ENCODE results near the gene C16orf92.
"Not testable (repeated sequence)": the region's sequence is repeated elsewhere in the genome, so short reads cannot be mapped to it uniquely, and the experiment has no call there.

Gene C16orf92

GRCh38 chr16:30012598-30012997 is 10.4 kb upstream of the C16orf92 start:
- H3K4me1 ChIP-seq (ENCODE audit: control insufficient read depth in 1 of 2, insufficient read depth in 2 of 2, low read length in 2 of 2), result peaks cover 4 to 11% of the 10 kb centered on the region in 2 donors
- not testable (repeated sequence) for H3K9ac ChIP-seq (ENCODE audit: low read depth in 1 of 2, low read length in 2 of 2); H3K27ac ChIP-seq (ENCODE audit: low read depth, low read length); H3K36me3 ChIP-seq (ENCODE audit: control insufficient read depth in 1 of 2, insufficient read depth in 2 of 2, low read length in 2 of 2); H3K4me3 ChIP-seq (ENCODE audit: low read depth in 1 of 2, low read length in 2 of 2); H3K9me3 ChIP-seq (ENCODE audit: control insufficient read depth in 1 of 2, low read length in 2 of 2)
- peaks cover 17 to 25% of the 10 kb centered on the region in 2 donors for H3K27me3 ChIP-seq (ENCODE audit: control insufficient read depth in 1 of 2, insufficient read depth in 2 of 2, low read length in 2 of 2)

GRCh38 chr16:30015450-30015849 is 7.5 kb upstream of the C16orf92 start:
- not testable (repeated sequence) for H3K4me3 ChIP-seq (ENCODE audit: low read depth in 1 of 2, low read length in 2 of 2); H3K36me3 ChIP-seq (ENCODE audit: control insufficient read depth in 1 of 2, insufficient read depth in 2 of 2, low read length in 2 of 2); H3K9me3 ChIP-seq (ENCODE audit: control insufficient read depth in 1 of 2, low read length in 2 of 2); H3K4me1 ChIP-seq (ENCODE audit: control insufficient read depth in 1 of 2, insufficient read depth in 2 of 2, low read length in 2 of 2); H3K9ac ChIP-seq (ENCODE audit: low read depth in 1 of 2, low read length in 2 of 2); H3K27ac ChIP-seq (ENCODE audit: low read depth, low read length)
- H3K27me3 ChIP-seq (ENCODE audit: control insufficient read depth in 1 of 2, insufficient read depth in 2 of 2, low read length in 2 of 2), result peaks cover 11 to 12% of the 10 kb centered on the region in 2 donors

GRCh38 chr16:30016555-30017276 is 6.3 kb upstream of the C16orf92 start:
- H3K9me3 ChIP-seq (ENCODE audit: control insufficient read depth in 1 of 2, low read length in 2 of 2), result no peaks in the 10 kb centered on the region
- H3K4me3 ChIP-seq (ENCODE audit: low read depth in 1 of 2, low read length in 2 of 2), result no peak overlapping the region
- H3K27ac ChIP-seq (ENCODE audit: low read depth, low read length), result no peak overlapping the region
- H3K27me3 ChIP-seq (ENCODE audit: control insufficient read depth in 1 of 2, insufficient read depth in 2 of 2, low read length in 2 of 2), result peaks cover 5 to 6% of the 10 kb centered on the region in 2 donors
- H3K4me1 ChIP-seq (ENCODE audit: control insufficient read depth in 1 of 2, insufficient read depth in 2 of 2, low read length in 2 of 2), result peaks cover 6 to 9% of the 10 kb centered on the region in 2 donors
- no peaks in the 10 kb centered on the region for H3K36me3 ChIP-seq (ENCODE audit: control insufficient read depth in 1 of 2, insufficient read depth in 2 of 2, low read length in 2 of 2)
- no peak overlapping the region for H3K9ac ChIP-seq (ENCODE audit: low read depth in 1 of 2, low read length in 2 of 2)

GRCh38 chr16:30017277-30017656 is 5.7 kb upstream of the C16orf92 start:
- Histone ChIP-seq H3K9me3 (ENCODE audit: control insufficient read depth in 1 of 2, low read length in 2 of 2) (no peaks in the 10 kb centered on the region), H3K4me1 (ENCODE audit: control insufficient read depth in 1 of 2, insufficient read depth in 2 of 2, low read length in 2 of 2) (peaks cover 8 to 9% of the 10 kb centered on the region in 2 donors), H3K27ac (ENCODE audit: low read depth, low read length) (no peak overlapping the region), H3K9ac (ENCODE audit: low read depth in 1 of 2, low read length in 2 of 2) (no peak overlapping the region), H3K27me3 (ENCODE audit: control insufficient read depth in 1 of 2, insufficient read depth in 2 of 2, low read length in 2 of 2) (peaks cover 0 to under 1% of the 10 kb centered on the region in 2 donors), H3K4me3 (ENCODE audit: low read depth in 1 of 2, low read length in 2 of 2) (no peak overlapping the region), H3K36me3 (ENCODE audit: control insufficient read depth in 1 of 2, insufficient read depth in 2 of 2, low read length in 2 of 2) (no peaks in the 10 kb centered on the region)

- not testable (repeated sequence) for H3K9ac ChIP-seq (ENCODE audit: low read depth in 1 of 2, low read length in 2 of 2); H3K4me1 ChIP-seq (ENCODE audit: control insufficient read depth in 1 of 2, insufficient read depth in 2 of 2, low read length in 2 of 2); H3K27me3 ChIP-seq (ENCODE audit: control insufficient read depth in 1 of 2, insufficient read depth in 2 of 2, low read length in 2 of 2)
These were observed 5.1 kb upstream of the C16orf92 start for GRCh38 chr16:30017937-30018336.

GRCh38 chr16:30018731-30019158 is 4.3 kb upstream of the C16orf92 start:
- Histone ChIP-seq H3K36me3 (ENCODE audit: control insufficient read depth in 1 of 2, insufficient read depth in 2 of 2, low read length in 2 of 2) (no peaks in the 10 kb centered on the region), H3K9me3 (ENCODE audit: control insufficient read depth in 1 of 2, low read length in 2 of 2) (no peaks in the 10 kb centered on the region)

More at GRCh38 chr16:30017937-30018336, 5.1 kb upstream of the C16orf92 start:
- H3K27ac ChIP-seq (ENCODE audit: low read depth, low read length); H3K9me3 ChIP-seq (ENCODE audit: control insufficient read depth in 1 of 2, low read length in 2 of 2); H3K4me3 ChIP-seq (ENCODE audit: low read depth in 1 of 2, low read length in 2 of 2); H3K36me3 ChIP-seq (ENCODE audit: control insufficient read depth in 1 of 2, insufficient read depth in 2 of 2, low read length in 2 of 2): not testable (repeated sequence)

GRCh38 chr16:30023586-30023985 is 588 bp downstream of the C16orf92 start:
- Histone ChIP-seq H3K9me3 (ENCODE audit: control insufficient read depth in 1 of 2, low read length in 2 of 2) (no peaks in the 10 kb centered on the region), H3K4me3 (ENCODE audit: low read depth in 1 of 2, low read length in 2 of 2) (no peak overlapping the region), H3K27me3 (ENCODE audit: control insufficient read depth in 1 of 2, insufficient read depth in 2 of 2, low read length in 2 of 2) (peaks cover 16 to 18% of the 10 kb centered on the region in 2 donors), H3K4me1 (ENCODE audit: control insufficient read depth in 1 of 2, insufficient read depth in 2 of 2, low read length in 2 of 2) (peaks cover 8 to 9% of the 10 kb centered on the region in 2 donors), H3K9ac (ENCODE audit: low read depth in 1 of 2, low read length in 2 of 2) (no peak overlapping the region), H3K36me3 (ENCODE audit: control insufficient read depth in 1 of 2, insufficient read depth in 2 of 2, low read length in 2 of 2) (no peaks in the 10 kb centered on the region), H3K27ac (ENCODE audit: low read depth, low read length) (no peak overlapping the region)

More at GRCh38 chr16:30018731-30019158, 4.3 kb upstream of the C16orf92 start:
- H3K27me3 ChIP-seq (ENCODE audit: control insufficient read depth in 1 of 2, insufficient read depth in 2 of 2, low read length in 2 of 2), result no peaks in the 10 kb centered on the region
- H3K9ac ChIP-seq (ENCODE audit: low read depth in 1 of 2, low read length in 2 of 2), result no peak overlapping the region
- no peak overlapping the region for H3K27ac ChIP-seq (ENCODE audit: low read depth, low read length)
- peaks cover 8 to 9% of the 10 kb centered on the region in 2 donors for H3K4me1 ChIP-seq (ENCODE audit: control insufficient read depth in 1 of 2, insufficient read depth in 2 of 2, low read length in 2 of 2)
- no peak overlapping the region for H3K4me3 ChIP-seq (ENCODE audit: low read depth in 1 of 2, low read length in 2 of 2)

- H3K4me3 ChIP-seq (ENCODE audit: low read depth in 1 of 2, low read length in 2 of 2), result no peak overlapping the region
- peaks cover 8 to 9% of the 10 kb centered on the region in 2 donors for H3K4me1 ChIP-seq (ENCODE audit: control insufficient read depth in 1 of 2, insufficient read depth in 2 of 2, low read length in 2 of 2)
- H3K9me3 ChIP-seq (ENCODE audit: control insufficient read depth in 1 of 2, low read length in 2 of 2), result no peaks in the 10 kb centered on the region
- no peaks in the 10 kb centered on the region for H3K36me3 ChIP-seq (ENCODE audit: control insufficient read depth in 1 of 2, insufficient read depth in 2 of 2, low read length in 2 of 2)
- H3K9ac ChIP-seq (ENCODE audit: low read depth in 1 of 2, low read length in 2 of 2), result no peak overlapping the region
- H3K27ac ChIP-seq (ENCODE audit: low read depth, low read length), result no peak overlapping the region
- H3K27me3 ChIP-seq (ENCODE audit: control insufficient read depth in 1 of 2, insufficient read depth in 2 of 2, low read length in 2 of 2), result peaks cover 25 to 26% of the 10 kb centered on the region in 2 donors
These were observed 1.5 kb downstream of the C16orf92 start for GRCh38 chr16:30024451-30024850.

GRCh38 chr16:30025156-30025555 is 2.2 kb downstream of the C16orf92 start:
- H3K9ac ChIP-seq (ENCODE audit: low read depth in 1 of 2, low read length in 2 of 2), result no peak overlapping the region
- no peaks in the 10 kb centered on the region for H3K36me3 ChIP-seq (ENCODE audit: control insufficient read depth in 1 of 2, insufficient read depth in 2 of 2, low read length in 2 of 2)
- no peak overlapping the region for H3K4me3 ChIP-seq (ENCODE audit: low read depth in 1 of 2, low read length in 2 of 2)
- H3K4me1 ChIP-seq (ENCODE audit: control insufficient read depth in 1 of 2, insufficient read depth in 2 of 2, low read length in 2 of 2), result peaks cover 8 to 9% of the 10 kb centered on the region in 2 donors
- H3K27ac ChIP-seq (ENCODE audit: low read depth, low read length), result no peak overlapping the region
- H3K9me3 ChIP-seq (ENCODE audit: control insufficient read depth in 1 of 2, low read length in 2 of 2), result no peaks in the 10 kb centered on the region
- peaks cover 32 to 33% of the 10 kb centered on the region in 2 donors for H3K27me3 ChIP-seq (ENCODE audit: control insufficient read depth in 1 of 2, insufficient read depth in 2 of 2, low read length in 2 of 2)

- no peaks in the 10 kb centered on the region for H3K9me3 ChIP-seq (ENCODE audit: control insufficient read depth in 1 of 2, low read length in 2 of 2)
- peaks cover 34 to 37% of the 10 kb centered on the region in 2 donors for H3K27me3 ChIP-seq (ENCODE audit: control insufficient read depth in 1 of 2, insufficient read depth in 2 of 2, low read length in 2 of 2)
- no peak overlapping the region for H3K4me3 ChIP-seq (ENCODE audit: low read depth in 1 of 2, low read length in 2 of 2)
- no peak overlapping the region for H3K9ac ChIP-seq (ENCODE audit: low read depth in 1 of 2, low read length in 2 of 2)
- H3K4me1 ChIP-seq (ENCODE audit: control insufficient read depth in 1 of 2, insufficient read depth in 2 of 2, low read length in 2 of 2), result peaks cover 8 to 9% of the 10 kb centered on the region in 2 donors
- H3K36me3 ChIP-seq (ENCODE audit: control insufficient read depth in 1 of 2, insufficient read depth in 2 of 2, low read length in 2 of 2), result no peaks in the 10 kb centered on the region
- no peak overlapping the region for H3K27ac ChIP-seq (ENCODE audit: low read depth, low read length)
These were observed 2.6 kb downstream of the C16orf92 start for GRCh38 chr16:30025574-30025973.

All from duodenal mucosa (tissue), 2 donors.